ENCODE data around the gene ZBTB4. TPM values are rescaled to one million over a fixed set of nuclear protein-coding genes. Genes with fewer than 3 reads are reported as not detected.
"Not testable (repeated sequence)": the region's sequence is repeated elsewhere in the genome, so short reads cannot be mapped to it uniquely, and the experiment has no call there.

ZBTB4 gene
- total RNA-seq, 6 donors from 2014 or later = 54.4 to 90.1 (median 74.2) TPM

- peak; percentile 98 to 99 for DNase-seq
- TF ChIP-seq POLR2AphosphoS5 (IDR thresholded peaks at IDR 0.05) (peak; percentile 100), POLR2A (IDR thresholded peaks at IDR 0.05) (peak; percentile 98 to 100 (median 100)), EP300 (IDR thresholded peaks at IDR 0.05) (peak in 1 of 4 donors; percentile 82)
- TF ChIP-seq, protein P1, sequence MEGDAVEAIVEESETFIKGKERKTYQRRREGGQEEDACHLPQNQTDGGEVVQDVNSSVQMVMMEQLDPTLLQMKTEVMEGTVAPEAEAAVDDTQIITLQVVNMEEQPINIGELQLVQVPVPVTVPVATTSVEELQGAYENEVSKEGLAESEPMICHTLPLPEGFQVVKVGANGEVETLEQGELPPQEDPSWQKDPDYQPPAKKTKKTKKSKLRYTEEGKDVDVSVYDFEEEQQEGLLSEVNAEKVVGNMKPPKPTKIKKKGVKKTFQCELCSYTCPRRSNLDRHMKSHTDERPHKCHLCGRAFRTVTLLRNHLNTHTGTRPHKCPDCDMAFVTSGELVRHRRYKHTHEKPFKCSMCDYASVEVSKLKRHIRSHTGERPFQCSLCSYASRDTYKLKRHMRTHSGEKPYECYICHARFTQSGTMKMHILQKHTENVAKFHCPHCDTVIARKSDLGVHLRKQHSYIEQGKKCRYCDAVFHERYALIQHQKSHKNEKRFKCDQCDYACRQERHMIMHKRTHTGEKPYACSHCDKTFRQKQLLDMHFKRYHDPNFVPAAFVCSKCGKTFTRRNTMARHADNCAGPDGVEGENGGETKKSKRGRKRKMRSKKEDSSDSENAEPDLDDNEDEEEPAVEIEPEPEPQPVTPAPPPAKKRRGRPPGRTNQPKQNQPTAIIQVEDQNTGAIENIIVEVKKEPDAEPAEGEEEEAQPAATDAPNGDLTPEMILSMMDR (IDR thresholded peaks at IDR 0.05) = peak in 1 of 6 experiments; percentile 48
- Histone ChIP-seq H3K27ac (peak within 1 kb of the TSS; percentile 98 to 100 (median 99)), H3K27me3 (no peaks in the 10 kb centered on the region), H3K4me3 (peak within 1 kb of the TSS; percentile 51 to 68 (median 57)), H3K9me3 (no peaks in the 10 kb centered on the region), H3K36me3 (no peaks in the 10 kb centered on the region), H3K4me1 (peaks cover 38 to 59% (median 44%) of the 10 kb centered on the region in 4 donors)
- ATAC-seq (ENCODE audit: low FRiP score in 2 of 2) = peak; percentile 92 to 96
- 0 to 1% methylated on average over 51 to 59 of the region's 64 CpGs for WGBS, 2 donors
Measured at GRCh38 chr17:7484067-7484918, 4.9 kb upstream of the ZBTB4 start, which contains the start of gene POLR2A. Gene POLR2A, plus strand, starts transcription at chr17:7484366.

GRCh38 chr17:7483255-7484066 lies 4.0 kb upstream of the ZBTB4 start:
- peak overlapping the region; percentile 98 to 100 (median 99) for H3K27ac ChIP-seq
- H3K9me3 ChIP-seq = no peaks in the 10 kb centered on the region
- no peaks in the 10 kb centered on the region for H3K36me3 ChIP-seq
- peak; percentile 85 to 91 for ATAC-seq (ENCODE audit: low FRiP score in 2 of 2)
- peaks cover 34 to 53% (median 41%) of the 10 kb centered on the region in 4 donors for H3K4me1 ChIP-seq
- peak; percentile 95 to 97 for DNase-seq
- TF ChIP-seq, protein P1 (IDR thresholded peaks at IDR 0.05) = peak in 2 of 6 experiments; percentile 10 to 11
- peak in 1 of 2 donors; percentile 49 for TF ChIP-seq POLR2AphosphoS5 (IDR thresholded peaks at IDR 0.05)
- peak in 3 of 4 donors; percentile 43 to 61 (median 46) for TF ChIP-seq POLR2A (IDR thresholded peaks at IDR 0.05)
- peak in 1 of 4 donors; percentile 78 for TF ChIP-seq EP300 (IDR thresholded peaks at IDR 0.05)
- no peaks in the 10 kb centered on the region for H3K27me3 ChIP-seq
- H3K4me3 ChIP-seq = peak overlapping the region; percentile 51 to 68 (median 57)
- 1 to 2% methylated on average over 29 to 38 of the region's 38 CpGs for WGBS, 2 donors

- Histone ChIP-seq H3K4me1 (peaks cover 32 to 55% (median 42%) of the 10 kb centered on the region in 4 donors), H3K27ac (peak overlapping the region; percentile 98 to 100 (median 99)), H3K4me3 (peak overlapping the region in 2 of 4 donors; percentile 59 to 68)
- not testable (repeated sequence) for H3K27me3 ChIP-seq; H3K36me3 ChIP-seq; H3K9me3 ChIP-seq; DNase-seq; ATAC-seq (ENCODE audit: low FRiP score in 2 of 2)
- 39 to 77% methylated on average over 3 to 6 of the region's 6 CpGs for WGBS, 2 donors
Measured at GRCh38 chr17:7482742-7483088, 3.3 kb upstream of the ZBTB4 start.

- peak overlapping the region in 3 of 4 donors; percentile 11 to 100 (median 98) for H3K27ac ChIP-seq
- WGBS, 2 donors = 90 to 94% methylated on average over 24 to 29 of the region's 31 CpGs
- H3K36me3 ChIP-seq; ATAC-seq (ENCODE audit: low FRiP score in 2 of 2); H3K27me3 ChIP-seq; H3K9me3 ChIP-seq; H3K4me3 ChIP-seq: not testable (repeated sequence)
- peak in 1 of 2 donors; percentile 80 for DNase-seq
- H3K4me1 ChIP-seq = peaks cover 32 to 55% (median 43%) of the 10 kb centered on the region in 4 donors
Measured at GRCh38 chr17:7481842-7482741, 2.7 kb upstream of the ZBTB4 start.

DNA sequence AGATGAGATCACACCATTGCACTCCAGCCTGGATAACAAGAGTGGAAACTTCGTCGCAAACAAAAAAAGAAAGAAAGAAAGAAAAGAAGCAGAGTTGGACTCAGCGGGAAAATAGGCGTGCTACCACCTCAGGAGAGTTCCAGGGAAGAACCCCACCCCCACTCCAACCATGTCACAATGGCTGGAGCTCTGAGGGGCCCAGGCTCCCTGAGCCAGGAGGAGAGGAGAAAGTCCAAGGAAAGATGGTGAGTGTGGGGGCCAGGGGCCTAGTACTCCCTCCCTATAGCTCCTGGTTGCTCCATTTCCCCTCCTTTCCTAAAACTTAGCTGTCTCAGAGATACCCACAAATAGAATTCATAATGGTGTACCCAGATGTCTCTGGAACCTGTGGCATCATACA lies 1.8 kb upstream of the ZBTB4 start, which contains the start of gene SLC35G6:
TSS of gene SLC35G6 (plus strand) at position 172 of the 400 bp plus-strand sequence. CDS start at position 243, 71 bp downstream.
- H3K27me3 ChIP-seq; H3K9me3 ChIP-seq; ATAC-seq (ENCODE audit: low FRiP score in 2 of 2); H3K36me3 ChIP-seq; DNase-seq: not testable (repeated sequence)
- peaks cover 32 to 55% (median 43%) of the 10 kb centered on the region in 4 donors for H3K4me1 ChIP-seq
- peak within 1 kb of the TSS in 2 of 4 donors; percentile 62 to 94 for H3K4me3 ChIP-seq
- peak within 1 kb of the TSS; percentile 97 to 100 (median 98) for H3K27ac ChIP-seq
- 86 to 93% methylated on average over 4 of the region's 4 CpGs for WGBS, 2 donors
